Caco-2 (cell line): ENCODE results near the gene BTG2. TPM values are rescaled to one million over a fixed set of nuclear protein-coding genes. Genes with fewer than 3 reads are reported as not detected.

Source experiments
- BruUV-seq: library from RNA; stranded (reverse); fragments of 400-500 nt; replicated peaks from 2 replicates; lab custom pipeline; 2021; lab: Mats Ljungman, UMichigan
- CTCF ChIA-PET: fragments of 300-600 bp; sonication (Branson Sonifier 250); formaldehyde crosslinking; loops from one replicate; lab custom pipeline; 2022; ENCODE audit warnings: antibody characterized with exemption; lab: Charles Lee
- POLR2A ChIA-PET: fragments of 300-600 bp; sonication (Branson Sonifier 250); formaldehyde crosslinking; loops from one replicate; lab custom pipeline; 2022; ENCODE audit warnings: antibody characterized with exemption; lab: Charles Lee
- DNase-seq, 2 experiments: peaks; one replicate each; pipeline versions ENCODE4 v3.0.0 to v3.0.0-alpha.2; 2020 to 2022
- H3K27me3 ChIP-seq: replicated peaks from 2 replicates; pipeline ENCODE4 v1.6.0; 2011; ENCODE audit warnings: low read length; ENCODE audit not compliant: control insufficient read depth, insufficient read depth
- H3K36me3 ChIP-seq: 2 replicates; pipeline ENCODE4 v1.5.1; 2011; ENCODE audit warnings: low read length; ENCODE audit not compliant: control insufficient read depth, insufficient read depth
- H3K4me1 ChIP-seq: fragments of 250-450 bp; sonication (Bioruptor Pico); 2 replicates; pipeline ENCODE4 v1.5.1; 2020; ENCODE audit warnings: mild to moderate bottlenecking
- H3K4me3 ChIP-seq: 2 replicates; pipeline ENCODE4 v1.5.1; 2011; ENCODE audit warnings: low read depth, mild to moderate bottlenecking, control low read depth, low read length
- H3K9me3 ChIP-seq: fragments of 250-450 bp; sonication (Bioruptor Pico); 2 replicates; pipeline ENCODE4 v1.5.1; 2020; ENCODE audit warnings: mild to moderate bottlenecking, moderate library complexity
- H3K27ac Mint-ChIP-seq: one replicate; pipeline ENCODE4 v1.8.0; 2022; ENCODE audit warnings: mixed read lengths; ENCODE audit not compliant: unreplicated experiment
- H3K27me3 Mint-ChIP-seq: one replicate; pipeline ENCODE4 v1.8.0; 2022; ENCODE audit warnings: mixed read lengths; ENCODE audit not compliant: insufficient read depth, unreplicated experiment
- H3K36me3 Mint-ChIP-seq: one replicate; pipeline ENCODE4 v1.8.0; 2022; ENCODE audit warnings: mild to moderate bottlenecking, mixed read lengths; ENCODE audit not compliant: insufficient read depth, unreplicated experiment
- H3K4me1 Mint-ChIP-seq: one replicate; pipeline ENCODE4 v1.8.0; 2022; ENCODE audit warnings: low read depth, mixed read lengths; ENCODE audit not compliant: unreplicated experiment
- H3K4me3 Mint-ChIP-seq: one replicate; pipeline ENCODE4 v1.8.0; 2022; ENCODE audit warnings: mild to moderate bottlenecking, moderate library complexity, mixed read lengths; ENCODE audit not compliant: unreplicated experiment
- H3K9me3 Mint-ChIP-seq: one replicate; pipeline ENCODE4 v1.8.0; 2022; ENCODE audit warnings: mixed read lengths; ENCODE audit not compliant: unreplicated experiment
- CTCF ChIP-seq, 2 experiments: fragments of 200-600 bp in 1 of 2; IDR thresholded peaks; 1 replicate in 1 of 2; 2 replicates in 1 of 2; pipeline versions ENCODE4 v1.5.1 to v1.8.0; 2011 to 2022; ENCODE audit warnings: antibody characterized with exemption in 1 of 2, control low read depth in 1 of 2, inconsistent platforms in 1 of 2, low read depth in 1 of 2, low read length in 1 of 2, mild to moderate bottlenecking in 1 of 2, moderate library complexity in 1 of 2; ENCODE audit not compliant: insufficient read depth in 1 of 2, severe bottlenecking in 1 of 2, unreplicated experiment in 1 of 2
- intact Hi-C: fragments of 100-400 bp; cut with micrococcal nuclease; formaldehyde crosslinking; loops from one replicate; pipeline ENCODE4 v1.10.0; 2022; ENCODE audit not compliant: unreplicated experiment
- total RNA-seq: library from RNA; stranded (reverse); gene quantifications from 2 replicates; pipeline ENCODE4 v1.2.3, GENCODE V29; 2022

BTG2 gene
- total RNA-seq, 1 experiment from 2014 or later, result 21.2 TPM

GRCh38 chr1:203286161-203286984 is 18.9 kb upstream of the BTG2 start:
- no TSS peak for BruUV-seq
- ChIA-PET POLR2A (interaction anchor here (0.8 kb wide), 1 partner anchor 19 kb away, joined by 6 read pairs; the partner anchor contains the start of gene BTG2), CTCF (interaction anchor here (0.5 to 1.5 kb wide), 4 partner anchors 13 to 58 kb away, joined by 3 to 4 read pairs (median 4); no protein-coding TSS in a partner anchor)
- Histone ChIP-seq H3K4me1 (peaks cover 47% of the 10 kb centered on the region), H3K36me3 (no peaks in the 10 kb centered on the region), H3K9me3 (no peaks in the 10 kb centered on the region), H3K27me3 (no peaks in the 10 kb centered on the region), H3K4me3 (no peak overlapping the region)
- no peak for TF ChIP-seq CTCF (IDR thresholded peaks at IDR 0.05; ENCODE audit: insufficient read depth in 1 of 2, low read depth in 1 of 2, low read length in 1 of 2, severe bottlenecking in 1 of 2, unreplicated experiment in 1 of 2)
- no peaks in the 10 kb centered on the region for H3K9me3 Mint-ChIP-seq
- DNase-seq, result no peak
- intact Hi-C loops, result no loop called here
- H3K27me3 Mint-ChIP-seq, result no peaks in the 10 kb centered on the region
- no peak overlapping the region for H3K27ac Mint-ChIP-seq
- peaks cover 30% of the 10 kb centered on the region for H3K4me1 Mint-ChIP-seq
- no peak overlapping the region for H3K4me3 Mint-ChIP-seq
- H3K36me3 Mint-ChIP-seq, result no peaks in the 10 kb centered on the region

- Histone ChIP-seq H3K36me3 (no peaks in the 10 kb centered on the region), H3K4me3 (no peak overlapping the region), H3K27me3 (no peaks in the 10 kb centered on the region), H3K4me1 (peaks cover 51% of the 10 kb centered on the region), H3K9me3 (no peaks in the 10 kb centered on the region)
- Mint-ChIP-seq H3K9me3 (no peaks in the 10 kb centered on the region), H3K36me3 (no peaks in the 10 kb centered on the region), H3K4me3 (no peak overlapping the region), H3K27ac (peak overlapping the region; percentile 25), H3K4me1 (peaks cover 36% of the 10 kb centered on the region), H3K27me3 (no peaks in the 10 kb centered on the region)
- no peak for DNase-seq
- ChIA-PET POLR2A (no interaction called here), CTCF (interaction anchor here (1.5 to 1.6 kb wide), 2 partner anchors 14 to 20 kb away, joined by 4 read pairs; no protein-coding TSS in a partner anchor)
- TF ChIP-seq CTCF (IDR thresholded peaks at IDR 0.05; ENCODE audit: insufficient read depth in 1 of 2, low read depth in 1 of 2, low read length in 1 of 2, severe bottlenecking in 1 of 2, unreplicated experiment in 1 of 2), result no peak
- intact Hi-C loops, result no loop called here
- BruUV-seq, result no TSS peak
These were observed 18.0 kb upstream of the BTG2 start for GRCh38 chr1:203287109-203287893.

GRCh38 chr1:203287898-203288297 is 17.4 kb upstream of the BTG2 start:
- H3K27me3 ChIP-seq, result no peaks in the 10 kb centered on the region
- POLR2A ChIA-PET, result interaction anchor here (0.5 kb wide), 1 partner anchor 189 kb away, joined by 4 read pairs; no protein-coding TSS in a partner anchor
- no peaks in the 10 kb centered on the region for H3K9me3 ChIP-seq
- no peaks in the 10 kb centered on the region for H3K36me3 Mint-ChIP-seq
- intact Hi-C loops, result no loop called here
- H3K4me1 ChIP-seq, result peaks cover 46% of the 10 kb centered on the region
- H3K36me3 ChIP-seq, result no peaks in the 10 kb centered on the region
- CTCF ChIA-PET, result interaction anchor here (1.6 kb wide), 1 partner anchor 21 kb away, joined by 4 read pairs; no protein-coding TSS in a partner anchor
- no peaks in the 10 kb centered on the region for H3K27me3 Mint-ChIP-seq
- no peak overlapping the region for H3K4me3 ChIP-seq
- H3K9me3 Mint-ChIP-seq, result no peaks in the 10 kb centered on the region
- peak overlapping the region; percentile 25 for H3K27ac Mint-ChIP-seq
- no peak for DNase-seq
- no peak overlapping the region for H3K4me3 Mint-ChIP-seq
- BruUV-seq, result no TSS peak
- TF ChIP-seq CTCF (IDR thresholded peaks at IDR 0.05; ENCODE audit: insufficient read depth in 1 of 2, low read depth in 1 of 2, low read length in 1 of 2, severe bottlenecking in 1 of 2, unreplicated experiment in 1 of 2), result no peak
- H3K4me1 Mint-ChIP-seq, result peaks cover 34% of the 10 kb centered on the region
